Stimulated activated CD8-positive, alpha-beta memory T cell treated with anti-CD3 and anti-CD28 coated beads, Interleukin-15, amount 100 ng/mL, for 4 hours (primary cell): ENCODE measurements around the gene PRLR.

Source experiments
- DNase-seq, 2 donors: peaks; one replicate each; pipeline ENCODE4 v3.0.0-alpha.2; 2020; ENCODE audit warnings: low read depth in 2 of 2

The PRLR gene

GRCh38 chr5:35001842-35002241 lies 228.4 kb downstream of the PRLR start:
- DNase-seq, result no peak
